NCI-H345 (cell line): ENCODE measurements around the gene NID1.

Source experiments
- DNase-seq: peaks from one replicate; lab custom pipeline; 2025; lab: John Stamatoyannopoulos, UW

NID1 gene, protein sequence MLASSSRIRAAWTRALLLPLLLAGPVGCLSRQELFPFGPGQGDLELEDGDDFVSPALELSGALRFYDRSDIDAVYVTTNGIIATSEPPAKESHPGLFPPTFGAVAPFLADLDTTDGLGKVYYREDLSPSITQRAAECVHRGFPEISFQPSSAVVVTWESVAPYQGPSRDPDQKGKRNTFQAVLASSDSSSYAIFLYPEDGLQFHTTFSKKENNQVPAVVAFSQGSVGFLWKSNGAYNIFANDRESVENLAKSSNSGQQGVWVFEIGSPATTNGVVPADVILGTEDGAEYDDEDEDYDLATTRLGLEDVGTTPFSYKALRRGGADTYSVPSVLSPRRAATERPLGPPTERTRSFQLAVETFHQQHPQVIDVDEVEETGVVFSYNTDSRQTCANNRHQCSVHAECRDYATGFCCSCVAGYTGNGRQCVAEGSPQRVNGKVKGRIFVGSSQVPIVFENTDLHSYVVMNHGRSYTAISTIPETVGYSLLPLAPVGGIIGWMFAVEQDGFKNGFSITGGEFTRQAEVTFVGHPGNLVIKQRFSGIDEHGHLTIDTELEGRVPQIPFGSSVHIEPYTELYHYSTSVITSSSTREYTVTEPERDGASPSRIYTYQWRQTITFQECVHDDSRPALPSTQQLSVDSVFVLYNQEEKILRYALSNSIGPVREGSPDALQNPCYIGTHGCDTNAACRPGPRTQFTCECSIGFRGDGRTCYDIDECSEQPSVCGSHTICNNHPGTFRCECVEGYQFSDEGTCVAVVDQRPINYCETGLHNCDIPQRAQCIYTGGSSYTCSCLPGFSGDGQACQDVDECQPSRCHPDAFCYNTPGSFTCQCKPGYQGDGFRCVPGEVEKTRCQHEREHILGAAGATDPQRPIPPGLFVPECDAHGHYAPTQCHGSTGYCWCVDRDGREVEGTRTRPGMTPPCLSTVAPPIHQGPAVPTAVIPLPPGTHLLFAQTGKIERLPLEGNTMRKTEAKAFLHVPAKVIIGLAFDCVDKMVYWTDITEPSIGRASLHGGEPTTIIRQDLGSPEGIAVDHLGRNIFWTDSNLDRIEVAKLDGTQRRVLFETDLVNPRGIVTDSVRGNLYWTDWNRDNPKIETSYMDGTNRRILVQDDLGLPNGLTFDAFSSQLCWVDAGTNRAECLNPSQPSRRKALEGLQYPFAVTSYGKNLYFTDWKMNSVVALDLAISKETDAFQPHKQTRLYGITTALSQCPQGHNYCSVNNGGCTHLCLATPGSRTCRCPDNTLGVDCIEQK

DNA sequence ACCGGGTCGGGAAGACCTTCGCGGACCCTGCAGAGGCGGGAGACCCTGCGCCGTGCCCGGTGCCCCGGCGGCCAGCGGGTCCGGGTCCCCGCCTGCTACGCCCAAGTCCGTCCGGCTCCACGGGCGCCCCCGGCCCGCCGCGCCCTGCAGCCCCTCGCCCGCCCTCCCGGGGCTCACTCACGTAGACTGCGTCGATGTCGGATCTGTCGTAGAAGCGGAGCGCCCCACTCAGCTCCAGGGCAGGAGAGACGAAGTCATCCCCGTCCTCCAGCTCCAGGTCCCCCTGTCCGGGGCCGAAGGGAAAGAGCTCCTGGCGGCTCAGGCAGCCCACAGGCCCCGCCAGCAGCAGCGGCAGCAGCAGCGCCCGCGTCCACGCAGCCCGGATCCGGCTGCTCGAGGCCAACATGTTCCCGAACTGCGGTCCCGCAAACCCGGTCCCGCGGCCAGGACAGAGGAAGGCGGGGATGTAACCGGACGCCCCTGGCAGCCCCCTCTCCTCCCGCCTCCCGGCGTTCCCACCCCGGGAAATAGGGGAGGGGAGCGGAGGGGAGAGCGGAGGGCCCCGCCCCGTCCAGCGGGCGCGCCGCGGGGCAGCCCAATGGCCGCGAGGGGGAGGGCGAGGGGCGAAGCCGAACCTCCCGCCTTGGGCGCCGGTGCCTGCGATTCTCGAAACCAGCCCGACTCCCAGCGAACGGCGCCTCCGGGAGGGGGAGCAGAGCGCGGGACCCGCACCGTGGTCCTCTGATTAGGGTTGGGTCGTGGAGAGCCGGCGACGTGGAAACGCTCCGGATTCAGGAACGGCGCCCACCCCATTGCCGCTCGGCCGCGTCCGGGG, at the start of gene NID1:
Gene NID1, minus strand, starts transcription at position 417 of the 835 bp plus-strand sequence. Its CDS starts 11 bp downstream, at position 406.
- DNase-seq, result peak; percentile 32

DNA sequence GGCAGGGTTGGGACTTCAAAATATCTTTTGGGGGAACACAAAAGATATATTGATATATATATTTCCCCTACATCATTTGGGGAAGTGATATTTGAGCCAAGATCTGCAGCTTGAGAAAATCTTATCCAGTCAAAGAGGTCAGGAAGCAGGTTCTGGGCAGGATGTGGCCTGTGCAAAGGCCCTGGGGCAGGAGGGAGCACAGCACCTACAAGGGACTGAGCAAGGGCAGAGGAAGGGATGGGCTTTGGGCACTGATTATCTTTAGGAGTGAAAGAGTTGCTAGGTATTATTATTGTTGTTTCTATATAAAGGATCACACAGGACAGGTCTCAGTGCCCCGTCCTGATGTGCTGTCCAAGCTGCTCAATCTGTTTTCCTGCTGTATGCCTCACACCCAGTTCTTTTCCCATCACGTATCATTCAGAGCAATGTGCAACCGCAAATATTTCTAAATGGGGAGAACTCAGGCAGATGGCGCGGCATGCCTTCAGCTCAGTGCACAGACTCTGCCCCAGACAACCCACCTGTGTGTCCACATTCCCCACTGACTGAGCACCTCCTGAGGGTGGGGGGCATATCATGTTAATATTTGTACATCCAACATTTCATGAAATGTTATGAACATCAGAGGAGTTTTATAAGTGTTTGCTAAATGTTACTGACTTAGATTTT, 49.3 kb upstream of the NID1 start:
- DNase-seq, result no peak

DNA sequence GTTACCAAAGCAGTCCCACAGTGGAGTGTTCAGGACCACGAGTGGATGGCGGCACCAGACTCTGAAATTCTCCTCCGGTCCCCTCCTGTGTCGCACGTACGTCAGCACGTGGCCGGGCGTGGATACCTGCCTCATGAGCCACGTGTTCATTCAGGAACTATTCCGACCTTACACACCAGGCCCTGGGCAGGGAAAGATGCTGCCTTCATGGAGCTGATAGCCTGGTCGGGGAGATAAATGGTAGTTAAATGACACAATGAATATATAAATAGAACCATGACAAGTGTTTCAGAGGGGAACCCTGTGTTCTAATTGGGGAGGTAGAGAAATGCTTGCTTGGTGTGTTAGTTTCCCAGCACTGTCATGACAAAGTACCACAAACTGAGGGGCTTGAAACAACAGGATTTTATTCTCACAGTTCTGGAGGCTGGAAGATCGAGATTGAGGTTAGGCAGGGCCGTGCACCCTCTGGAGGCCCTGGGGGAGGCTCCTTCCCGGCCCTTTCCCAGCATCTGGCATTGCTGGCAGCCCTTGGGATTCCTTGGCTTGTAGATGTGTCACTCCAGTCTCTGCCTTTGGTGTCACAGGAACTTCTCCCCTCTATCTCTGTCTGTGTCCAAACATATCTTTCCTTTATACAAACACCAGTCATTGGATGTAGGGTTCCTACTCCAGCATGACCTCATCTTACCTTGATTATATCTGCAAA, 48.6 kb upstream of the NID1 start:
- DNase-seq, result no peak

DNA sequence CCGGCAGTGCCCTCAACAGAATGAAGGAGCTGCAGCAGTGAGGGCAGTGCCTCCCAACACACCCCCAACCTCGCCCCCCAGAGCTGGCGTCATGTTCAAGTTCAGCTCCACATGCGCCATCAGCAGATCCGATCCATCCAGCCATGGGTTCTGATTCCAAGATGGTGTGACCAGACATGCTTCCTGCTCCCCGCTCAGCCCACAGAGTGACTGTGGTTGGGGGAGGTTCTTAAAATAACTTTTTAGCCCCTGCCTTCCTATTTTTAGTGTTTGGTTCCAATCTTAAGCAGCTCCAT, 47.4 kb upstream of the NID1 start:
- DNase-seq, result no peak

DNA sequence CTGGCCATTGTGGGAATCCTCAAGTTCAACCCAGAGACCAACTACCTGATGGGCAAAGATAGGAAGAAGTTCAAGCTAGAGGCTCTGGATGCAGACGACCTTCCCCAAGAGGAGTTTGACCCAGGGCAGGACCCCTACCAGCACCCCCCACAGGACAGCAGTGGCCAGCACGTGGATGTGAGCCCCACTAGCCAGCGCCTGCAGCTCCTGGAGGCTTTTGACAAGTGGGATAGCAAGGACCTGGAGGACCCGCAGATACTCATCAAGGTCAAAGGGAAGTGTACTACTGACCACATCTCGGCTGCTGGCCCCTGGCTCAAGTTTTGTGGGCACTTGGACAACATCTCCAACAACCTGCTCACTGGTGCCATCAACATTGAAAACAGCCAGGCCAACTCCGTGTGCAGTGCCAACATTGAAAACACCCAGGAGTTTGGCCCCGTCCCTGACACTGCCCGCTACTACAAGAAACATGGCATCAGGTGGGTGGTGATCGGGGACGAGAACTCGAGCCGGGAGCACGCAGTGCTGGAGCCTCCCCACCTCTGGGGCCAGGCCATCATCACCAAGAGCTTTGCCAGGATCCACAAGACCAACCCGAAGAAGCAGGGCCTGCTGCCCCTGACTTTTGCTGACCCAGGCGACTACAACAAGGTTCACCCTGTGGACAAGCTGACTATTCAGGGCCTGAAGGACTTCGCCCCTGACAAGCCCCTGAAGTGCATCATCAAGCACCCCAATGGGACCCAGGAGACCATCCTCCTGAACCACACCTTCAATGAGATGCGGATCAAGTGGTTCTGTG, 46.8 kb upstream of the NID1 start:
- no peak for DNase-seq

DNA sequence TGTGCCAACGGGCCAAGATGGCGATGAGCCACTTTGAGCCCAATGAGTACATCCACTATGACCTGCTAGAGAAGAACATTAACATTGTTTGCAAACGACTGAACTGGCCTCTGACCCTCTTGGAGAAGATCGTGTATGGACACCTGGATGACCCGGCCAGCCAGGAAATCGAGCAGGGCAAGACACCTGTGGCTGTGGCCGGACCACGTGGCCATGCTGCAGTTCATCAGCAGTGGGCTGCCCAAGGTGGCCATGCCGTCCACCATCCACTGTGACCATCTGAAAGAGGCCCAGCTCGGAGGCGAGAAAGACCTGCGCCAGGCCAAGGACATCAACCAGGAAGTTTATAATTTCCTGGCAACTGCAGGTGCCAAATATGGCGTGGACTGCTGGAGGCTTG, 45.2 kb upstream of the NID1 start:
- DNase-seq, result no peak

DNA sequence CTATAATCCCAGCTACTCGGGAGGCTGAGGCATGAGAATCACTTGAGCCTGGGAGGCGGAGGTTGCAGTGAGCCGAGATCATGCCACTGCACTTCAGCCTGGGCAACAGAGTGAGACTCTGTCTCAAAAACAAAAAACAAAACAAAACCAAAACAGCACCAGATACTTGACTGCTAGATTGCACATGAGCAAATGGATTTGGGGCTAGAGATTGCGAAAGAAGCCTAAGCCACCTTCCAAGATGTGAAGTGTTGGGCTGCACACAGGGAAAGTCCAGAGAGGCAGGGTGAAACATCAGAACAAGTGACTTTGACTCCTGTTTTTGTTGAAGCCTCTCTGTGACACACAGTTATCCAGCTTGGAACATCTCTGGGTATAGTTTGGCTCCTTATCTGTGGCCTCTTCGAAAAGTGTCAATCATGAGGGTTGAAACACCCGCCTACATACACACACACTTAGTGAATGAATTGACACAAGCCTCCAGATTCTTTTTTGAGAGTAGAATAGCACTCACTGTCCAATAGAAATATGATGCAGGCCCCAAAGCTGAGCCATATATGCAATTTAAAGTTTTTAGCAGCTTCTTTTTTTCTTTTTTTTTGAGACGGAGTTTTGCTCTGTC, 43.2 kb upstream of the NID1 start:
- DNase-seq, result no peak

DNA sequence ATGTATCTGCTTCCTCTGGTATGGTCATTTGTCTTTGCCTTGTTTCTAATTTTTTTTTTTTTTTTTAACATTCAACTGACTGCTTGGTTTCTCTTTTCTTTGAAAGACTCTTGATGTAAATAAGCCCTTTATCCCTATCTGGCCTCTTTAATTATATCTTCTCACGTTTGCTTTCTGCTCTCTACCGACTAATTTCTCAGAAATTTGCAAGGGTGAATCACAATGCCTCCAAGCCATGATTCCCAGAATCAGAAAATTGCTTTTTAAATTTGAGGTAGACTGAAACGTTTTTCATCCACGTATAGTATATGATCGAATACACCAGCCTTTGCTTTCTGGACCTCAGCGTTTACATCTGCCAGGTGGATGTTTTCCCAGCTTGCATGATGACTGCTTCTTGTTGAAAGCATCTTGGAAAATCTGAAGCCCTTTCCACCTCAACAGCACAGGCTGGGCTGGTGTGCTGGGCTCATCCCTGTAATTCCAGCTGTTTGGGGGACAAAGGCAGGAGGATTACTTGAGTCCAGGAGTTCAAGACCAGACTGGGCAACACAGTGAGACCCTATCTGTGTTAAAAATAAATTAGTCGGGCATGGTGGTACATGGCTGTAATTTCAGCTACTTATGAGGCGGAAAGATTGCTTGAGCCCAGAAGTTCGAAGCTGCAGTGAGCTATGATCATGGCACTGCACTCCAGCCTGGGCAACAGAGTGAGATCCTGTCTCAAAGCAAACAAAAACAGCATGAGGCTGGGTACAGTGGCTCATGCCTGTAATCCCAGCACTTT, 42.4 kb upstream of the NID1 start:
- no peak for DNase-seq

DNA sequence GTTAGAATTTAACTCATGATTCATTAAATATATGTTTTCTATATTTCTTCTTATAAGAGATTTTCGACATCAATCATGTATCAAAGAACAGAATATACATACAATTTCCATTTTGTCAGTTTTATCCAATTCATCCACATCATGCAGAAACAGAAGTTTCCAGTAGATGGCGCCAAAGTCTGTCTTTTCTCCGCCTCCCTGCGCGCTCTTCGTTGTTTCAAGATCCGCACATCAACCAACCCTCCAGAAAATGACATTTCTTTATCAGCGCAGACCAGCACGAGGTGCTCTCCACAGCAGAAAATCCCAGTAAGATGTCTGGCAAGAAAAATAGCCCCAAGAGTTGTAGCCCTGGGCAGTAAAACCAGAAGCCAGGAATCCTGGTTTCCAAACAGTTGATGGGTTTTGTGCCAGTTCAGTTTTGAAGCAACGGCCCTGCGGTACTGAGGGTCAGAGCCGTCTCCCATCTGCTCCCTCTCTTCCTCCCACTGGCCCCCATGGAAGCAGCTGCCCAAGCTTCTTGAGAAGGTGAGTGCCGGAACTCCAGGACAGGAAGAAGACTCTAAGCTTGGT, 38.8 kb upstream of the NID1 start:
- peak; percentile 60 for DNase-seq

DNA sequence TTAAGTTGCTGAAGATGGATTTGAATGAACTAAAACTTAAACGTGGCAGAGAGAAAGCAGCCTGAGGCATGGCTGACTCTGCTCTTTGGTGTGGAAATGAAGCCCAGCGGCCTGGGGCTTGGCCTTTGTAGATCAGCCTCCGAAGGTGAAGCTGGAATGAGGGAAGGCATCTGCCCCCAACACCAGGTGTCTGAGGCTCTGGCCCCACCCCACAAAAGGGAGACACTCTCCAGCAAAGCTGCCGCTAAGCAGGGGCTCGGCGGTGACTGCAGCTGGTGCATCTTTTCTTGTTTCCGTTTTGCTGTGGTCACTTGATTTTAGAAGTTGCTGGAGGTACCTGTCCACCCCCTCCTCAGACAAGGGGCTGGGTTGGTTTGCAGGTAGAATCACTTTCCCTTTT, 38.2 kb upstream of the NID1 start:
- DNase-seq, result no peak

DNA sequence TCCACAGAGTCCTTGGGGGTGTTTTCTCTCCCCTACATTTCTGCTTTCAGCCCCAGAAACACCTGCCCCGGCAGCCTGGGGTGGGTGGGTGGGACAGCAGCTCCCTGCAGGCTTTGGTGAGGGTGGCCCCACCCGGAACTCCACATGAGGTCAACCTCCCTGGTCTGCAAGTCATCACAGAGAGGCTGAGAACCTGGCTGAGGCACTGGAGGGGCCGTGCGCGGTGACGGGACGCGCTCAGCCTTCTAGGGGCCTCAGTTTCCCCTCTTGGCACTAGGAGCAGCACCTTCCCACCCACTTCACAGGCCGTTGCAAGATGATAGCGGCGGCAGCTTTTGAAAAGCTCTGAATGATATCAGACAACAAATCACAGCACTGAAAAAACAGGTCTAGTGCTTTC, 37.7 kb upstream of the NID1 start:
- DNase-seq, result no peak

DNA sequence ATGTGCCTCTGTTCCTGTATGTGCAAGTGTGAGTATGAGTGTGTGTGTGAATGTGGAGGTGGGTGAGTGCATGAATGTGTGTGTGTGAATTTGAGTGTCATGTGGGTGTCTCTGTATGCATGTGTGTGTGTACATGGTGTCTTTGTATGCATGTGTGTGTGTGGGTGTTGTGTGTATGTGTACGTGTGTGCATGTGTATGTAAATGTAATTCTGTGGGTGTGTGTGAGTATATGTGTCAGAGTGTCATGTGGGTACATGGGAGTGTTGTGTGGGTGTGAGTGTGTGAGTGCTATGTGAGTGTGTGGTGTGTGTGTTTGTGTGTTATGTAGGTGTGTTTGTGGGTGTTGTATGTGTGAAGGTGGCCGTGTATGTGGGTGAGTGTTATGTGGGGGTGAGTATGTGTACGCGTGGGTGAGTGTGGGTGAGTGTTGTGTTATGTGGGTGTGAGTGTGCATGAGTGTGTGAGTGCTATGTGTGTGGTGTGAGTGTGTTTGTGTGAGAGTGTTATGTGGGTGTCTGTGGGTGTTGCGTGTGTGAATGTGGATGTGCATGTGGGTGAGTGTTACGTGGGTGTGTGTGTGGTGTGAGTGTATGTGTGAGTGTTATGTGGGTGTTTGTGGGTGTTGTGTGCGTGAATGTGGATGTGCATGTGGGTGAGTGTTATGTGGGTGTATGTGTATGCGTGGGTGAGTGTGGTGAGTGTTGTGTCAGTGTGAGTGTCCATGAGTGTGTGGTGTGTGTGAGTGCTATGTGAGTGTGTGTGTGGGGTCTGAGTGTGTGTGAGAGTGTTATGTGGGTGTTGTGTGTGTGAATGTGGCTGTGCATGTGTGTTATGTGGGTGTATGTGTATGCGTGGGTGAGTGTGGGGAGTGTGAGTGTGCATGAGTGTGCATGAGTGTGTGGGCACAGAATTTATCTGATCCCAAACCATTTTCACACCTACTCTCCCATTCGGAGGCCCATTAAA, 36.6 kb upstream of the NID1 start:
- DNase-seq, result no peak

DNA sequence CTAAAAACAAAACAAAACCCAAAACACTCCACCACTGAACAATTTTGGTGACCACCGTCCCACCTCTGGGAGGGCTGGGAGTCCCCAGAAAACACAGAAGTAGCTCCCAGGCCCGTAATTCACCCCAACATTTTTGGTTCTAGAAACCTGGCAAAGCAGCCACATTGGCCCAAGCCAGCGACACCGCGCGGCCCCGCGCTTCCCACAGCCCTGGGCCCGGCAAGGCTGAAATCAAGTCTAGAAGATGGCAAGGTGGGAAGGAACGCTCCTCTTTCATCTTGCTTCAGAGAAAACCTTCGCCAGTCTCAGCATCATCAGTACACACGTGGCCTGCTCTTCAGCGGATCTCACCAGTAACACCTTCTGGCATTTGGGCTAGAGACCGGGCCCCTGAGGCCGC, 35.9 kb upstream of the NID1 start:
- no peak for DNase-seq

DNA sequence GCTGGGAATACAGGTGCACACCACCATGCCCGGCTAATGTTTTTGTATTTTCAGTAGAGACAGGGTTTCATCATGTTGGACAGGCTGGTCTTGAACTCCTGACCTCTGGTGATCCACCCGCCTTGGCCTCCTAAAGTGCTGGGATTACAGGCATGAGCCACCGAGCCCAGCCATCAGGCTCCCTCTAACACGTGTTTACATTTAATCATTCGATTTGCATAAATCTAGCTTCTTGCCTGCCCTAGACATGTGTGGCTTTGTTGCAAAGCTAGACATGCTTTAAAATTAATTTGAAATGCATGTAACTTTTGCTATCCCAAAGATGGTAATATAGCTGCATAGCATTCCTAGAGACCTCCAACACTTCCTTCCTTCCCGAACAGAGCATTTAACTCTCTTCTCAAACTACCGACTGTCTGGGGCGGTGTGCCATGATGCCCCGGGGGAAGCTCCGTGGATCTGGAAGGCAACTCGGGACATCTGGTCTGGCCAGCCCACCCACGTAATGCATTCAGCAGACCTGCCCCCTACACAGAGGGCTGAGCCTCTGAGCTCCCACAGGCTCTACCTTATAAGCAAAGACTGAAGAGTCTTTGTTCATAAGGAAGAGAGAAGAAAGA, 34.6 kb upstream of the NID1 start:
- DNase-seq, result no peak

DNA sequence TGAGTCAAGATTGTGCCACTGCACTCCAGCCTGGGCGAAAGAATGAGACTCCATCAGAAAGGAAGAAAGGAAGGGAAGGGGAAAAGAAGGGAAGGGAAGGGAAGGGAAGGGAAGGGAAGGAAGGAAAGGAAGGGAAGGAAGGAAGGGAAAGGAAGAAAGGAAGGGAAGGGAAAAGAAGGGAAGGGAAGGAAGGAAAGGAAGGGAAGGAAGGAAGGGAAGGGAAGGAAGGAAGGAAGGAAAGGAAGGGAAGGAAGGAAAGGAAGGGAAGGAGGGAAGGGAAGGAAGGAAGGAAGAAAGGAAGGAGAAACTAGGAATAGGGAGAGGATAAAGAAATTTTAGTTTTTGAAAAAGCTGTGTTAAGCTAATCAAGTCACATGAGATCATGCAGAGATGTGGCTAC, 33.4 kb upstream of the NID1 start:
- DNase-seq, result no peak
